VCaP (cell line): Measurements from ENCODE around the gene SAMD4B.

Experiments used
- H3K27ac ChIP-seq: fragments of 450-650 bp; 2 replicates; pipeline ENCODE4 v1.5.1; 2017
- CTCF ChIP-seq: fragments of 450-650 bp; conservative IDR thresholded peaks from 2 replicates; pipeline ENCODE4 v1.5.1; 2017; ENCODE audit warnings: mild to moderate bottlenecking, moderate library complexity

SAMD4B gene

GRCh38 chr19:39379865-39380396 lies 37.7 kb downstream of the SAMD4B start:
- no peak overlapping the region for H3K27ac ChIP-seq
- no peak for TF ChIP-seq CTCF

- no peak for TF ChIP-seq CTCF
- no peak overlapping the region for H3K27ac ChIP-seq
These were observed 38.6 kb downstream of the SAMD4B start for GRCh38 chr19:39380521-39381502.

DNA sequence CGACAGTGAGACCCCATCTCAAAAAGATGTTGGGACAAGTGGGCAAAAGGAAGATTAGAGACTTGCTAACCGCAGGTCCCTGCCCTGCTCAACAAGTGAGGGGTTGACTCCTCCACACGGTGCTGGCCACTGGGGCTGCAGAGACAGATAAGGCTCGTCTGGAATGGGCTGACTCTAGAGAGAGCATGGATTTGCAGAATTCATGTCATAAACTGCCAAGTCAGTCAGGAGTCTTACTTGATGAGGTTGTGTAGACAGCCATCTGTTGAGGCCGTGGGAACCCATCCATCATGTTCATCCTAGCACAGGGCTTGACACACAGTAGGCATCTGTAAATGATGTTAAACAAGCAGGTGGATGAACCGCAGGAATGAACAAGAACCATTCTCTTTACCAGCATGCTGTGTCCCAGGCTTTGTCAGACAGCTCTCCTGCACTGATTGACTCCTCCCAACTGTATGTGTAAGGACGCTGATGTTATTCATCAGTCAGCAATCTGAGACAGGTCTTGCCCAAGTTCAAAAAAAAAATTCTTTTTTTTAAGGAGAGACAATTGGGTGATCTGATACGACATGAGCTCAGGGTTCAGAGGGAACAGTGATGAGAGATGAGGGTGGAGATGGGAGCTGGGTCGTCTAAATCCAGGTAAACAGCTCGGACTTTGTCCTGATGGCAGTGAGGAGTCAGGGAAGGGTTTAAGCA lies 39.8 kb downstream of the SAMD4B start:
- TF ChIP-seq CTCF, result no peak
- H3K27ac ChIP-seq, result no peak overlapping the region

DNA sequence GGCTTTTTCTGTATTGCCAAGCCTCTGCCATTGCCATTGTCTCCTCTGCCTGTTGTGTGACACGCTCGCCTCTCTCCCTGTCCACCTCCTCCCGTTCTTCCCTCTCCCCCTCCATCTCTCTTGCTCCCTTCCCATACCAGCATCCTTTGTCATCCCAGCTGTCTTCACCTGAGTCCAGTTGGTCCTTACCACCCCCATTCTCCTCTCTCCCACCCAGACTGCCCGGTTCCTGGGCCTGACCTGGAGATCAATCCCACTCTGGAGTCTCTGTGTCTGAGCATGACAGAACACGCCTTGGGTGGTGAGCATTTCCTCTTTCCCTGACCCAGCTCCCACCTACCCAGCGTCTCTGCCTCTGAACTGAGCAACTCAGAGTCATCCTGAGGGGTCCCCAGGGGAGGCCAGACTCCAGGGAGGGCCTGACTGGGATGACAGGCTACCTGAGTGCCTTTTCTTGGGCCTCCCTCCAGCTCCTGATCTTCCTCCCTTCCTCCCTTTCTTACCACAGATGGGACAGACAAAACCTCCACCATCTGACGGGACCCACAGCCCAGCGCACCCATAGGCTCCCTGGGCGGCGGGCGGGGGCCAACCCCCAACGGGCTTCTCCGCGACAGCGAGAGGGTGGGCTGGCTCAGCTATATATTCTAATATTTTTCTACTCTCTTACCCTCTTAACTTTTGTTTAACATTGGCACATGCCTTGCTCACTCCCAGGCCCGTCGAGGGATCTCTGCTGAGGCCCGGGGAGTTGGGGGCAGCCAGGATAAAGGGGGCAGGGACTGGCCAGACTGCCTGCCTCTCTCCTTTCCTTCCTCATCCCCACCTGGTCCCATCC lies 41.0 kb downstream of the SAMD4B start:
- H3K27ac ChIP-seq, result no peak overlapping the region
- no peak for TF ChIP-seq CTCF

- TF ChIP-seq CTCF, result no peak
- no peak overlapping the region for H3K27ac ChIP-seq
These were observed 42.8 kb downstream of the SAMD4B start for GRCh38 chr19:39384839-39385568.

DNA sequence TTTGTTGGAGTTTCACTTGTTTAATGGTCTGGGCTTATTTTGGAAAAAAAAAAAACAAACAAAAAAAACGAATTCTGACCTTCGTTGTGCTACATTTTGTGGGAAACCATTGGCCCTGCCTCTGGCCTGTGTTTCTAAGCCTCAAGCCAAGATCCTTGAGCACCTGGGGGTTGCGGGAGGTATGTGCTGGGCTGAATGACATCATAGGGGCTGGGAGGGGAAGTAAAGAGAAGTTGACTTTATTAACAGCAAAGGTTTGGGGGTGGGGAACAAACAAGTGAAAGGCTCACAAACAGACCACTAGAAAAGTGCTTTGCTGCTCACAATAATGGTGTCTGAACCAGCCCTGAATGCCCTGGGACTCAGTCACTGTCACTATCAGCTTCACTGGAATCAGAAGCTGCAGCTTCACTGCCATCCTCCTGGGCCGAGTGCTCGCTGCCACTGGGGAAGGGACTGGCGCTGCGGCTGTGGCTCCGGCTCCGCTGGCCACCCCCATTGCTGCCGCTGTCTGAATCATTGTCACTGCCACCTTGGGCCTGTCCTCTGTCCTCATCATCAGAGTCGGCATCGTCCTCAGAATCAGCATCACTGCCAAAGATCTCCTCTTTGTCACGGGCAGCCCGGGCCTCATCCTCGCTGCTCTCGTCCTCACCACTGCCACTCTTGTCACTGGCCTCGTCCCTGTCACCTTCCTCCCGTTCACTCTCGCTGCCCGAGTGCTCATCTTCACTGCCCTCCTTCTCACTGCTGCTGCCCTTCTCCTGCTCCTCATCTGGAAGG lies 43.6 kb downstream of the SAMD4B start:
- no peak for TF ChIP-seq CTCF
- no peak overlapping the region for H3K27ac ChIP-seq
